Cardiac muscle cell (in vitro differentiated cells and primary cell): Measurements from ENCODE around the gene RGS7BP. TPM values are rescaled to one million over a fixed set of nuclear protein-coding genes. Genes with fewer than 3 reads are reported as not detected.

ENCODE experiments used
- DNase-seq, 2 donors: peaks; one replicate each; pipeline versions ENCODE4 v3.0.0 to v3.0.0-alpha.2; 2010 to 2017; ENCODE audit warnings: low read depth in 1 of 2, low spot score in 1 of 2
- H3K27ac ChIP-seq: fragments of 200-600 bp; sonication (generic); 2 replicates; pipeline ENCODE4 v1.5.1; 2016
- H3K27me3 ChIP-seq: fragments of 200-600 bp; sonication (generic); 2 replicates; pipeline ENCODE4 v1.6.0; 2016; ENCODE audit warnings: control low read depth
- H3K36me3 ChIP-seq: fragments of 200-600 bp; sonication (generic); 2 replicates; pipeline ENCODE4 v1.5.1; 2016; ENCODE audit warnings: control low read depth
- H3K4me1 ChIP-seq: fragments of 200-600 bp; sonication (generic); 2 replicates; pipeline ENCODE4 v1.8.1; 2017; ENCODE audit warnings: low read depth, mild to moderate bottlenecking, mixed run types
- H3K4me3 ChIP-seq: fragments of 200-600 bp; sonication (generic); 2 replicates; pipeline ENCODE4 v1.5.1; 2016; ENCODE audit warnings: mild to moderate bottlenecking
- H3K9me3 ChIP-seq: fragments of 200-600 bp; sonication (generic); 2 replicates; pipeline ENCODE4 v1.5.1; 2017; ENCODE audit warnings: low read depth, mild to moderate bottlenecking, control low read depth
- CTCF ChIP-seq: IDR thresholded peaks from 2 replicates; pipeline ENCODE4 v1.5.1; 2012; ENCODE audit warnings: low read depth, mild to moderate bottlenecking, low read length
- polyA plus RNA-seq: library from polyadenylated mRNA; unstranded; fragments of >200 nt; fragmentation: Nextera tagmentation; extraction: Ambion mirVana; gene quantifications from 2 replicates; pipeline ENCODE4 v1.2.1, GENCODE V29; 2016
- total RNA-seq: library from RNA; depleted of rRNA; stranded (reverse); fragments of >200 nt; gene quantifications from 2 replicates; pipeline ENCODE4 v1.2.3, GENCODE V29; 2016

Gene RGS7BP
- total and polyA plus RNA-seq, 2 experiments from 2014 or later, result 0.45 TPM; not detected in 1

DNA sequence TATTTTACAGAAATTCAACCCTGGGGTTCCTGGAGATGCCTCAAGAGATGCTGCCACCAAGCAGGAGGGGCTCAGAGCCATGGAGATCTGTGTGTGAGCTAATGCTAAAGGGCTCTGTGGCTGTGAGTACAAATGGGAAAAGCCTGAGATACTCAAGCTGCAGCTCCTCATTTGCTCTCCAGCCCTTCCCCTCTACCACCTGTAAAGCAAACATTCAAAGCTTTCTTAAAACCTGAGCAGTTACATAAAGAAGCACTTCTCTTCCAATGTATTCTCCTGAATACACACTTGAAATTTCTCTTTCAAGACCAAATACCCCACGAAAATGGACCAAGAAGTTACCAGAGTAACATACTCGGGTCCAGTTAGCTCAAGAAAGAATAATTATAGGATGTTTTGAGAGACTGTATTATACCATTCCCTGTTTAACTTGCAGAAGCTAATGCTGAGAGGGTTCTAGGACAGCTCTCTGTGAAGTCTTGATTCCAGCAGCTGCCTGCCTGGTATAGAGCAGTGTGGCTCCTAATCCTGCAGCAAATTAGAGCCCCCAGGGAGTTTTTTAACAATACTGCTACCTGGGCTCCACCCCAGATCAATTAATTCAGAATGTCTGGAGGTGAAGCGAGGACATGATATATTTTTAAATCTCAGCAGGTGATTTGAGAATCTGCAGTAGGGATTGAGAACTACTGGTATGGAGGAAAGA lies 21.1 kb downstream of the RGS7BP start:
- Histone ChIP-seq H3K36me3 (no peaks in the 10 kb centered on the region), H3K27ac (no peak overlapping the region), H3K27me3 (no peaks in the 10 kb centered on the region), H3K4me1 (peaks cover 5% of the 10 kb centered on the region), H3K4me3 (no peak overlapping the region), H3K9me3 (no peaks in the 10 kb centered on the region)
- no peak for DNase-seq
- TF ChIP-seq CTCF, result no peak

DNA sequence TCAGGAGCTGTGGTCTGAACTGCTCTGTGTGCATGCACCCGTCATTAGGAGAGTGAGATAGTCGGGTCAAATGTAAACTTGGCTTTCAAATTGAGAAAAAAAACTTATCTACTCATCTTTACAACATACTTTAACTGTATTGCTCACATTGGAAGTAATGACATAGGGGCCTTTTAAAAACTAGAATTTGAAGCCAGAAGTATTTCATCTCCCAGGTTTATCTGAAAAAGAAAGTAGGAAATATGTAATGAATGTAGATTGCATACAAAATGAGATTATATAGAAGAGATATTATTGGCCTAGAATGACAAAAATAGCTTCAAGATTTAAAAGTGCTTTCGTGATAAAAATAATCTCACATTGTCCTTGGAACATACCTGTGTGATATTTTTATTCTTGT lies 24.3 kb downstream of the RGS7BP start:
- no peak for DNase-seq
- no peak for TF ChIP-seq CTCF
- Histone ChIP-seq H3K9me3 (no peaks in the 10 kb centered on the region), H3K4me3 (no peak overlapping the region), H3K4me1 (peaks cover 5% of the 10 kb centered on the region), H3K36me3 (no peaks in the 10 kb centered on the region), H3K27me3 (no peaks in the 10 kb centered on the region), H3K27ac (no peak overlapping the region)

GRCh38 chr5:64532212-64532611 lies 26.4 kb downstream of the RGS7BP start:
- Histone ChIP-seq H3K4me1 (peaks cover 5% of the 10 kb centered on the region), H3K27ac (no peak overlapping the region), H3K36me3 (no peaks in the 10 kb centered on the region), H3K9me3 (no peaks in the 10 kb centered on the region), H3K27me3 (no peaks in the 10 kb centered on the region), H3K4me3 (no peak overlapping the region)
- no peak for DNase-seq
- no peak for TF ChIP-seq CTCF

GRCh38 chr5:64532657-64533056 lies 26.8 kb downstream of the RGS7BP start:
- Histone ChIP-seq H3K9me3 (no peaks in the 10 kb centered on the region), H3K4me1 (peaks cover 5% of the 10 kb centered on the region), H3K27ac (no peak overlapping the region), H3K4me3 (no peak overlapping the region), H3K36me3 (no peaks in the 10 kb centered on the region), H3K27me3 (no peaks in the 10 kb centered on the region)
- DNase-seq, result no peak
- no peak for TF ChIP-seq CTCF

DNA sequence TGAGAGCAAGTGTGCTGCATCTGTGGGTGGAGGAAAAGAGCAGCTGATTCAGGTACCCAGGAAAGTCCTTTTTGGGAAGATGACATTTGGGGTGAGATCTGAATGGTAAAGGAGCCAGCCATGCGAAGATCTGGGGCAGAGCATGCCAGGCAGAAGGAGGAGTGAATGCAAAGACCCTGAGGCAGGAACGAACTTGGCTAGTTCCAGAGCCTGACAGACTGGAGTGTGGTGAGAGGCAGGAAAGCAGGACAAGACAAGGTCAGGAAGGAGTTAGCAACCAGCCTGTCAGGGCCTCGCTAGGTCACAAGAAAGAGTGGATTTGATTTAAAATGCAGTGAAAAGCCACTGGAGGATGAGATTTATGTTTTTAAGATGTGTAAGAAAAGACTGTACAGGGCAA lies 28.2 kb downstream of the RGS7BP start:
- H3K9me3 ChIP-seq, result no peaks in the 10 kb centered on the region
- H3K27ac ChIP-seq, result no peak overlapping the region
- peaks cover 5% of the 10 kb centered on the region for H3K4me1 ChIP-seq
- TF ChIP-seq CTCF, result no peak
- no peak overlapping the region for H3K4me3 ChIP-seq
- H3K27me3 ChIP-seq, result no peaks in the 10 kb centered on the region
- DNase-seq, result no peak
- H3K36me3 ChIP-seq, result no peaks in the 10 kb centered on the region
